Glomerular visceral epithelial cell (primary cell): ENCODE measurements around the gene MINK1.
"Not testable (repeated sequence)": the region's sequence is repeated elsewhere in the genome, so short reads cannot be mapped to it uniquely, and the experiment has no call there.

Experiments
- DNase-seq: peaks from one replicate; pipeline ENCODE4 v3.0.0-alpha.2; 2016; ENCODE audit errors: extremely low spot score

MINK1 gene

DNA sequence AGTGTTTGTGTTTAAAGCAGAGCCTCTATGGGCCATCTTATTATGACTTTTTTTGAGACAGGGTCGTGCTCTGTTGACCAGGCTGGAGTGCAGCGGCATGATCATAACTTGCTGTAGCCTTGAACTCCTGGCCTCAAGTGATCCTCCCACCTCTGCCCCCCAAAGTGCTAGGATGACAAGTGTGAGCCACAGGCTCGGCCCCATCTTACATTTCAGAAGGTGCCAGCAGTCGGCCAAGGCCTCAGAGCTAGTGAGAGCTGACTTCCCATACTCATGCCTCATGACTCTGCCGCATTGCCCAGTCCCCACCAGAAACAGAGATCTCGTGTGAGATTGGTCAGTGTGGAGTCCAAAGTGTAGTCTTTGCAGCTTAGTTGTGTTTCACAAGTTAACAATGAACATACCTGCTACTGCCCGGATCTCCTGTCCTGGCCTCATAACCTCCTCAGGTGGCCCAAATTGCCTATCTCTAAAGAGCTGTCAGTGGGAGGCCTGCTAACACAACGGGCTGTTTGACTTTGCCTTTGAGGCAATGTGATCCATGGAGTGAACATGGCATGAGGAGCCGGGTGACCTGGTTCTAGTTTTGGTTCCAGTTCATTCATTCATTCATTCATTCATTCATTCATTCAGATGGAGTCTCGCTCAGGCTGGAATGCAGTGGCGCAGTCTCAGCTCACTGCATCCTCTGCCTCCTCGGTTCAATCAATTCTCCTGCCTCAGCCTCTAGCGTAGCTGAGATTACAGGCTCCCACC is 13.7 kb downstream of the MINK1 start:
- no peak for DNase-seq

- DNase-seq, result no peak
Observed at GRCh38 chr17:4849011-4849536, 15.9 kb downstream of the MINK1 start.

- peak; percentile 12 for DNase-seq
Observed at GRCh38 chr17:4850246-4850645, 17.1 kb downstream of the MINK1 start.

DNA sequence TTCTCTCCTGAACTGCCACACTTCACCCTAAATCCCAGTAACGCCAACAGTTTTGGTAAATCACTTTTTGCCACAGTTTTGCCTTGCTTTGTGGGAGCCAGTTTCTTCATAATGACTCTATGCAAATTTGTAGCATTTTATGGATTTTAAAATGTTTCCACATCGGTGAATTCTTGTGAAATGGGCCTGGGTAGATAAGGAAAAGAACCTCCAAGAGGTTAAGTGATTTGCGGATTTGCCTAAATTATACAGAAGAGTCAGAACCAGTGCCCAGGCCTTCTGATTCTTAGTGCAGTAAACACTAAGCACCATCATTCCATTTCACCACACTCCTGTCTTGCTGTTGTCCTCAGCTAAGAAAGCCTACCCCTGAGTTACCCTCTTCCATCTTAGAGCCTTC is 17.9 kb downstream of the MINK1 start:
- DNase-seq, result no peak

- peak; percentile 69 for DNase-seq
Observed at GRCh38 chr17:4852567-4853207, 19.5 kb downstream of the MINK1 start.

GRCh38 chr17:4853208-4853671 is 20.1 kb downstream of the MINK1 start:
- no peak for DNase-seq

DNA sequence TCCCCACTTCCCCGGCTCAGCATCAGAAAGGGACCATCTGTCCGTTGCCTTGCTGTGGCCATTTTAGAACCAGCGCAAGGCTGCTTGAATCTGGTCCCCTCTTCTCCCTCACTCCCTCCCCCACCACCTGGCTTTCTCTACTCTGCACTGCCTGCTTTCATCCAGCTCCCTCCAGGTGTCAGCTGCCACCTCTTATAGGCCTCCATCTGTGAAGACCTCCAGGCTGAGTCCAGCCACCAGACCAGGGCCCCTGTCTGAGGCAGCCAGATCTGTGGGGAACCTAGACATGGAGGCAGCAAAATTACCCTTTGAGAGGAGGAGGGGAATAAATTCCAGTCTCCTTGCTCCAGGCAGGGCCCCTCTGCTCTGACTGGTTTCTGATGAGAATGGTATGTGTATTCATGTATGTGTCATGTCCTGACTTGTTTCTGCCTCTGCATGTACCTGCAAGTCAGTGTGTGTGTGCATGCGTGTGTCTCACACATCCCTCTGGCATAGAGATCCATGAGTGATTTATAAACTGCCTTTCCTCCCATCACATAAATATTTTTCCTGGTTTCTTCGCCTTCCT is 21.1 kb downstream of the MINK1 start:
- DNase-seq, result peak; percentile 36

- no peak for DNase-seq
Observed at GRCh38 chr17:4856271-4856936, 23.3 kb downstream of the MINK1 start.

DNA sequence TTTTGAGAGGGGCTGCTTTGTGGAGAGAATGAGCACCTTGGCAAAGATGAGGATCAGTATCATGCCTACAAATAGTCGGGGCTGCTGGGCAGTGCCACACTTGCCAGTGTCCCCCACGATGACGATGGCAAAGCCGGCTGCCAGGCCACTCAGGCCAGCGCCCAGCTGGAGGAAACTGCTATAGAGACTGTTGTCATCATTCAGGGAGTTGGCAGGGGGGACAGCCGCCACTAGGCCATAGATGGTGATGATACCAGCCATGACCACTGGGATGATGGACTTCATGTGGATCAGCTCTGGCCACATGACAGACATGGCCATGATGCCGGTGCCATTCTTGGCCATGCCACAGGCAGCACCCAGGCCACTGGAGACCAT is 23.8 kb downstream of the MINK1 start:
- no peak for DNase-seq

GRCh38 chr17:4857347-4857746 is 24.2 kb downstream of the MINK1 start:
- not testable (repeated sequence) for DNase-seq

DNA sequence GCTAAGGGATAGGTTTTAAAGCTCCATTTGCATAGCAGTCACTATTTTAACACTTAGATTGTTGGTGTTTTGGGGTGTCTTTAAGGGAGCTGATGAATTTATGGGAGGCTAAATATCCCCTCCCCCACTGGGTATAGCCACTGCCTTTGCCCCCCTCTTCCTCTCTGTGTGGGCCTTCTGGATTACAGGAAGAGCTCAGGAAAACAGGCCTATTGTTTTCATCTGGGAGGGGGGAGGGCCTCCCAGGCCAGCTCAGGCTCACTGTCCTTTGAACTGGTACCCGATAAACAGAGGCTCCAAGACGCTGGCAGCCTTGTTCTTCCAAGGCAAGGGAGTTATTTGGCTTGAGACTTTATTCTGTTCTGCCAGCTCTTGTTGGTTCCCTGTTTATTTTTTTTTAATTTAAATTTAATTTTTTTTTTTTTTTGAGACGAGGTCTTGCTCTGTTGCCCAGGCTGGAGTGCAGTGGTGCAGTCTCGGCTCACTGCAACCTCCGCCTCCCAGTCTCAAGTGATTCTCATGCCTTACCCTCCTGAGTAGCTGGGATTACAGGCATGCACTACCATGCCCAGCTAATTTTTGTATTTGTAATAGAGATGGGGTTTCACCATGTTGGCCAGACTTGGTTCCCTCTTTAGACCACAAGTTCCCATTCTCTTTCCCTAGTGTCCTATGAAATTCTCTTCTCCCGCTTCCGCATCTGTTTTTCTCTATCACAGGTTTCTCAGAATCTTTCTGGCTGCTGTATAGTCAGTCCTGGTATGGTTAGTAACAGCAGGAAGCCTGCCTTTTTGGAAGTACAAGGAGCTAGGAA is 25.1 kb downstream of the MINK1 start:
- DNase-seq, result no peak

DNA sequence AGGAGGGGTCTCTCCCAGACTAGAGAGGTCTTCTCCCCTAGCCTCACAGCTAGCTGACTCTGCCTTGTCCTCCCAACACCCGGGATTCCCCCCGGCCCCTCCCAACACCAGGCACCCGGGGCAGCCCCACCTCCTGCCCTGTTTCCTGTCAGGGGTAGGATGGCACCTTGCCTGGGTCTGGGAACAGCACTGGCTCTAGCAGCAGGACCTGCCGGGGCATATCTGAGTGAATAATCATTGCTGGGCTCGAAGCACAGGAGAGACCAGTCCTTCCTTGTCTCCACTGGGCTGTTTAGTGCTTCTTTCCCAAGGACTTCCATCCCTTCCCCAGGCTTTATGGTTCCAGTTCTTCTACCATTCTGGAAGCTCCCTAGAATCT is 25.7 kb downstream of the MINK1 start:
- peak; percentile 54 for DNase-seq

GRCh38 chr17:4859816-4860625 is 26.9 kb downstream of the MINK1 start:
- no peak for DNase-seq

DNA sequence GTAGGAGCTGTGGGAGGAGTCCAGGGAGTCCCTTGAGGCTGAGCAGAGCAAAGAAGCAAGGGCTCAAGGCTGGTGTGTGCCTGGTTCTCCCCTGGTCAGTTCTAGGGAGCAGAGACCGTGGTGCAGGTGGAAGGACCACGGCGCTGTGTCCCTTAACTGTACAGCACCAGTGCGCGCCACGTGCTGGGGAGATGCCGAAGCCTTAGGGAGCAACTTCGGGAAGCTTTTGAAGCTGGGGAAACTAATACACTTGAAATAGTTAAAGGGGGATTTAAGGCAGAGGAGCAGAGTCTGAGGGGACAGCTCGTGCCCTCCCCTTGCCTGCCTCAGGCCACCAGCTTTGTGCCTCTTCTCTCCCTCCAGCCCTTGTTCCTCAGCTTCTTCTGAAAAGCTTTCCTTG is 27.5 kb downstream of the MINK1 start:
- no peak for DNase-seq

GRCh38 chr17:4861052-4861451 is 27.9 kb downstream of the MINK1 start:
- no peak for DNase-seq

- DNase-seq, result no peak
Observed at GRCh38 chr17:4862720-4863119, 29.6 kb downstream of the MINK1 start.

GRCh38 chr17:4863321-4863720 is 30.2 kb downstream of the MINK1 start:
- no peak for DNase-seq

- DNase-seq, result not testable (repeated sequence)
Observed at GRCh38 chr17:4867535-4867934, 34.4 kb downstream of the MINK1 start.

GRCh38 chr17:4869058-4869998 is 36.2 kb downstream of the MINK1 start:
- not testable (repeated sequence) for DNase-seq
